Suppressor macrophage treated with lipopolysaccharide for 4 hours (primary cell): ENCODE measurements around the gene UBQLN3.

Experiments used
- DNase-seq: peaks from one replicate; pipeline ENCODE4 v3.0.0-alpha.2; 2020

Gene UBQLN3

DNA sequence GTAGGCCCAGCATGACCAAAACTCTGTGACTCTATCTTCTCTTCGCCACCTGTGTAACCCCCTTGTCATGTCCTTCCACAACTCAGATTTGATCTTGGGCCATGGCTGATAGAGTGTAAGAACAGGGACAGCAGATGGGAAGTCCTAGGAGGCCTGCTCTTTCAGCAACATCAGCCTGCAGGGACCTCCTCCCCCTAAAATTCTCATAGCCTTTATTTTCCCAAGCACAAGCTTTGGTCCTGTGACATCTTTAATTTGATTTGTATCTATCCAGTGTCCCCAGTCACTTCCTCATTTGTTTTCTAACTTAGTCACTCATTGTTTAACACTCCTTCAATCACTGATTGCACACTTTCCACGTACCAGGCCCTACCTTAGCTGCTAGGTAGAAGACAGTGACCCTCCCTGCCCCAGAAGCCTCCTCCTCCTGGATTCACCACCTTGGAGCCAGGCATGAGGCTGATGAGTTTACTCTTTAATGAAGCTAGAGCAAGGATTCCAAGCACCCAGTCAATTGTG lies 5.3 kb downstream of the UBQLN3 start:
- DNase-seq = no peak

- DNase-seq = peak; percentile 37
Measured at GRCh38 chr11:5500393-5500801, 9.4 kb downstream of the UBQLN3 start.

- no peak for DNase-seq
Measured at GRCh38 chr11:5499671-5500070, 10.1 kb downstream of the UBQLN3 start.

- no peak for DNase-seq
Measured at GRCh38 chr11:5489576-5490357, 20.0 kb downstream of the UBQLN3 start.

DNA sequence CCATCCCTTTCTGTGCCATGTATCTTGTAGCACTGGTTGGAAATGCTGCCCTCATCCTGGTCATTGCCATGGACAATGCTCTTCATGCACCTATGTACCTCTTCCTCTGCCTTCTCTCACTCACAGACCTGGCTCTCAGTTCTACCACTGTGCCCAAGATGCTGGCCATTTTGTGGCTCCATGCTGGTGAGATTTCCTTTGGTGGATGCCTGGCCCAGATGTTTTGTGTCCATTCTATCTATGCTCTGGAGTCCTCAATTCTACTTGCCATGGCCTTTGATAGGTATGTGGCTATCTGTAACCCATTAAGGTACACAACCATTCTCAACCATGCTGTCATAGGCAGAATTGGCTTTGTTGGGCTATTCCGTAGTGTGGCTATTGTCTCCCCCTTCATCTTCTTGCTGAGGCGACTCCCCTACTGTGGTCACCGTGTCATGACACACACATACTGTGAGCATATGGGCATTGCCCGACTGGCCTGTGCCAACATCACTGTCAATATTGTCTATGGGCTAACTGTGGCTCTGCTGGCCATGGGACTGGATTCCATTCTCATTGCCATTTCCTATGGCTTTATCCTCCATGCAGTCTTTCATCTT lies 20.9 kb downstream of the UBQLN3 start:
- DNase-seq = no peak

DNA sequence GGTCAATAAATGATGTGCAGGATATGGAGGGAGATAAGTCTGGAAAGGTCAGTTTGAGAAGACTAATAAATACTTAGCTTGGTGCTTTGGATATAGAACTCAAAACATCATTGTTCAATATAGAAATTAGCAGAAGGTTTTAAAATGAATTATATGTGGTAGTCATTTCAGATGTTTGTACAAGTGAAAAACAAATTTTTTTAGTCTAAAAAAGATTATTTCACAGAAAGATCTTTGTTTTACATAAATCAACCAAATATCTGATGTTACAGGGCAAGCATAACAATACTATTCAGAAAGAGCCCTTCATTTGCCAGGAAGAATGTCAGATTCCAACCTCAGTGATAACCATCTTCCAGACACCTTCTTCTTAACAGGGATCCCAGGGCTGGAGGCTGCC lies 21.4 kb downstream of the UBQLN3 start, which contains the start of gene OR52D1:
Gene OR52D1 (plus strand): TSS at position 301 of the 400 bp plus-strand sequence. CDS start 22 bp downstream, at position 323.
- no peak for DNase-seq

- no peak for DNase-seq
Measured at GRCh38 chr11:5486421-5486820, 23.3 kb downstream of the UBQLN3 start.

- no peak for DNase-seq
Measured at GRCh38 chr11:5486003-5486402, 23.8 kb downstream of the UBQLN3 start.

DNA sequence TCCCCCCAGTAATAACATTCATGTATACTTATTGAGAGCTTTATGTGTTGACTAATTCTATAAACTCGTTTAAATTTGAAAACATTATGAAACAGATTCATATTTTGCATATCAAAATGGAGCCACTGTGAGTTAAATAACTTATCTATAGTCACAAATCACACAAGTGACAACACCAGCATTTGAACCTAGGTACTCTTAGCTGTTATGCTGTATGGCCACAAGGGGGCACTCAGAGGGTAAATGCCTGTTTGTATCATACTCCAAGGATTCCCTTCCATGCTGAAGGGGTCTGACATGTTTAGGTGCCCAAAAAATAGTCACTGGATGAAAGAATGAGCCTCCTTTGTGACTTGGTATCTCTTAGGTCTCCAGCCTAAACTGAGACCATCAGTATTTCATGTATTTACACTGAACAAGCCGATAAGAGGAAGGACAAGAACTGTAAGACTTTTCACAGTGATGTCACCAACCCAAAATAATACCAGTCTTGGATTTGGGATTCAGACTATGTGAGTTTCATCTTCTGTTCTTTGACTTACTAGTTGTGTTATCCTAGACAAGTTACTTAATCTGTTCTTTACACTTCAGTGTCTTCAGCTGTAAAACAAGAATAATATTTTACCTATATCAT lies 33.5 kb downstream of the UBQLN3 start:
- peak; percentile 67 for DNase-seq

GRCh38 chr11:5473921-5474320 lies 35.8 kb downstream of the UBQLN3 start:
- DNase-seq = no peak

GRCh38 chr11:5467527-5467926 lies 42.2 kb downstream of the UBQLN3 start:
- DNase-seq = no peak

DNA sequence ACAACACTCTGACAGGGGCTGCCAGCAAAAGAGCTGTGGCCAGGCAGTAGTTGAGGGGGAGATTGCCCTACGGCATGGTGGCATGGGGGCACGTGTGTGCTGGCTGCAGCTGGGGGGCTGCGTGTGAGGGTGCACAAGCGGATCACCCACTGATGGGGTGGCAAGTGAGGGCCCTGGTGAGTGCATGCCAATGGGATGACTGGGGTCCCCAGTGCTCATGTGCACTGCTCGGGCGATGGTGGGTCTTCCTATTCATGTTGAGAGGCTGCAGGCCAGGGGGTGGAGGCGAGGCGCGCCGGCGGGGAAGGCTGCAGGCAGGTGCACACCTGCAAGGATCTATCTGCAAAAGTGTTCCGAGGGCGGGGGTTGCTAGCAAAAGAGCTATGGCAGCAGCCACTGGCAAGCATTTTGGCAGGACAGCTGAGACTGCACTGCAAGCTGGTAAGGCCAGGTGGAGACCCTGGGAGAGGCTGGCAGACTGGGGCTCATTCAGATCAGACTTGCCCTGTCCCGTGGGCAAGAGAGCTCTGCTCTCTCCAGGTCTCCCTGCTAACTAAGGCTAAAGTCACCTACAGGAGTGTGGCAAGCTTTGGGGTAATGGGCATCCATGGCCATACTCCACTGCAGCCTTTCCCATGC lies 48.7 kb downstream of the UBQLN3 start:
- DNase-seq = no peak
